HepG2 (cell line): ENCODE data around the gene TFEB. TPM values are rescaled to one million over a fixed set of nuclear protein-coding genes. Genes with fewer than 3 reads are reported as not detected.

Source experiments
- BCL6 ChIP-seq: IDR thresholded peaks from 2 replicates; pipeline ENCODE4 v1.6.1; 2016; ENCODE audit warnings: missing genetic modification reagents, missing compliant biosample characterization
- ELF3 ChIP-seq: IDR thresholded peaks from 2 replicates; pipeline ENCODE4 v1.6.1; 2016; ENCODE audit warnings: missing genetic modification reagents, missing compliant biosample characterization
- FOXA1 ChIP-seq, 2 experiments: fragments of 450-650 bp in 1 of 2; sonication (generic) in 1 of 2; formaldehyde crosslinking in 1 of 2; IDR thresholded peaks; 2 replicates each; pipeline versions ENCODE4 v1.4.0 to v1.6.1; 2016 to 2020; ENCODE audit warnings: missing genetic modification reagents in 1 of 2
- GABPA ChIP-seq, 2 experiments: IDR thresholded peaks; 2 replicates each; pipeline ENCODE4 v1.6.1; 2011 to 2016; ENCODE audit warnings: low read depth in 2 of 2, low read length in 1 of 2, missing biosample characterization in 1 of 2, missing genetic modification characterization in 1 of 2
- GATAD2A ChIP-seq: IDR thresholded peaks from 2 replicates; pipeline ENCODE4 v1.6.1; 2016
- HOXA9 ChIP-seq: sonication (generic); formaldehyde crosslinking; IDR thresholded peaks from 2 replicates; pipeline ENCODE4 v1.8.1; 2022; ENCODE audit warnings: missing genetic modification reagents, mild to moderate bottlenecking, moderate library complexity, borderline replicate concordance
- ISL2 ChIP-seq: sonication (generic); formaldehyde crosslinking; IDR thresholded peaks from 2 replicates; pipeline ENCODE4 v1.5.0; 2020; ENCODE audit warnings: missing genetic modification reagents
- JUN ChIP-seq: sonication (generic); formaldehyde crosslinking; IDR thresholded peaks from 2 replicates; pipeline ENCODE4 v1.4.0; 2020; ENCODE audit warnings: mild to moderate bottlenecking, missing genetic modification reagents
- KLF16 ChIP-seq, 2 experiments: sonication (generic) in 1 of 2; formaldehyde crosslinking in 1 of 2; IDR thresholded peaks; 2 replicates each; pipeline versions ENCODE4 v1.6.1 to v1.8.0; 2016 to 2023; ENCODE audit warnings: missing genetic modification reagents in 2 of 2, missing compliant biosample characterization in 1 of 2
- LCORL ChIP-seq, 2 experiments: fragments of 450-650 bp in 1 of 2; sonication (generic) in 1 of 2; formaldehyde crosslinking in 1 of 2; IDR thresholded peaks; 2 replicates each; pipeline versions ENCODE4 v1.5.0 to v1.6.1; 2017 to 2020; ENCODE audit warnings: antibody characterized with exemption in 1 of 2, missing genetic modification reagents in 1 of 2
- NR3C1 ChIP-seq: sonication (generic); formaldehyde crosslinking; IDR thresholded peaks from 2 replicates; pipeline ENCODE4 v1.4.0; 2020; ENCODE audit warnings: missing genetic modification reagents
- RBM39 ChIP-seq: fragments of 200-400 bp; formaldehyde crosslinking; IDR thresholded peaks from one replicate; pipeline ENCODE4 v1.6.1; 2018; ENCODE audit warnings: antibody characterized with exemption, mild to moderate bottlenecking, low read depth, low read length; ENCODE audit not compliant: poor library complexity, severe bottlenecking
- TCF7 ChIP-seq: sonication (generic); IDR thresholded peaks from 2 replicates; pipeline ENCODE4 v1.6.1; 2016; ENCODE audit warnings: antibody characterized with exemption, low read depth
- ZNF121 ChIP-seq: sonication (generic); formaldehyde crosslinking; IDR thresholded peaks from 2 replicates; pipeline ENCODE4 v1.5.0; 2020; ENCODE audit warnings: mild to moderate bottlenecking, missing genetic modification reagents
- ZNF296 ChIP-seq: sonication (generic); formaldehyde crosslinking; conservative IDR thresholded peaks from 2 replicates; pipeline ENCODE4 v1.5.0; 2020; ENCODE audit warnings: mild to moderate bottlenecking, missing genetic modification reagents
- ZNF382 ChIP-seq: sonication (generic); formaldehyde crosslinking; IDR thresholded peaks from 2 replicates; pipeline ENCODE4 v1.5.0; 2020; ENCODE audit warnings: missing genetic modification reagents, mild to moderate bottlenecking, borderline replicate concordance
- ZNF484 ChIP-seq: sonication (generic); formaldehyde crosslinking; IDR thresholded peaks from 2 replicates; pipeline ENCODE4 v1.5.1; 2020; ENCODE audit warnings: mild to moderate bottlenecking, low read depth, missing genetic modification reagents, borderline replicate concordance
- ZNF589 ChIP-seq: sonication (generic); formaldehyde crosslinking; conservative IDR thresholded peaks from 2 replicates; pipeline ENCODE4 v1.8.0; 2022; ENCODE audit warnings: mild to moderate bottlenecking, moderate library complexity, missing genetic modification reagents
- ZNF761 ChIP-seq: sonication (generic); formaldehyde crosslinking; conservative IDR thresholded peaks from 2 replicates; pipeline ENCODE4 v1.4.0; 2020; ENCODE audit warnings: mild to moderate bottlenecking, missing genetic modification reagents
- ZSCAN29 ChIP-seq: sonication (generic); formaldehyde crosslinking; conservative IDR thresholded peaks from 2 replicates; pipeline ENCODE4 v1.4.0; 2020; ENCODE audit warnings: mild to moderate bottlenecking, missing genetic modification reagents
- polyA plus RNA-seq, 8 experiments: library from polyadenylated mRNA; depleted of rRNA in 3 of 8; stranded (reverse) in 7 of 8; unstranded in 1 of 8; fragments of >200 nt; fragmentation: Illumina TruSeq in 4 of 8; extraction: Trizol in 4 of 8; gene quantifications; 2 replicates each; pipeline versions ENCODE4 v1.2.1 to v1.2.3, GENCODE V29; 2011 to 2016; ENCODE audit warnings: low read depth in 4 of 8, missing spikeins in 1 of 8, mixed read lengths in 1 of 8; ENCODE audit not compliant: insufficient read depth in 1 of 8
- total RNA-seq, 5 experiments: library from RNA; depleted of rRNA; stranded (reverse); fragments of >200 nt; fragmentation: Illumina TruSeq; extraction: Trizol; gene quantifications; 2 replicates each; pipeline ENCODE4 v1.2.3, GENCODE V29; 2016; ENCODE audit warnings: low read depth in 1 of 5
- TF ChIP-seq, protein P1 (sequence below): sonication (generic); formaldehyde crosslinking; IDR thresholded peaks from 2 replicates; pipeline ENCODE4 v1.5.1; 2020; ENCODE audit warnings: mild to moderate bottlenecking, missing genetic modification reagents, borderline replicate concordance
- TF ChIP-seq, protein P2 (sequence below): IDR thresholded peaks from 2 replicates; pipeline ENCODE4 v1.6.1; 2012; ENCODE audit warnings: inconsistent platforms
- TF ChIP-seq, protein P3 (sequence below): IDR thresholded peaks from 2 replicates; pipeline ENCODE4 v1.6.1; 2016; ENCODE audit warnings: mild to moderate bottlenecking
- TF ChIP-seq, protein P4 (sequence below): sonication (generic); formaldehyde crosslinking; IDR thresholded peaks from 2 replicates; pipeline ENCODE4 v1.5.1; 2020; ENCODE audit warnings: mild to moderate bottlenecking, missing genetic modification reagents

The TFEB gene
- total and polyA plus RNA-seq, 2 of the 13 experiments (the other 11 are each of a cell fraction or from before 2014, with no cell fraction given) = 13.3 to 18.7 TPM

DNA sequence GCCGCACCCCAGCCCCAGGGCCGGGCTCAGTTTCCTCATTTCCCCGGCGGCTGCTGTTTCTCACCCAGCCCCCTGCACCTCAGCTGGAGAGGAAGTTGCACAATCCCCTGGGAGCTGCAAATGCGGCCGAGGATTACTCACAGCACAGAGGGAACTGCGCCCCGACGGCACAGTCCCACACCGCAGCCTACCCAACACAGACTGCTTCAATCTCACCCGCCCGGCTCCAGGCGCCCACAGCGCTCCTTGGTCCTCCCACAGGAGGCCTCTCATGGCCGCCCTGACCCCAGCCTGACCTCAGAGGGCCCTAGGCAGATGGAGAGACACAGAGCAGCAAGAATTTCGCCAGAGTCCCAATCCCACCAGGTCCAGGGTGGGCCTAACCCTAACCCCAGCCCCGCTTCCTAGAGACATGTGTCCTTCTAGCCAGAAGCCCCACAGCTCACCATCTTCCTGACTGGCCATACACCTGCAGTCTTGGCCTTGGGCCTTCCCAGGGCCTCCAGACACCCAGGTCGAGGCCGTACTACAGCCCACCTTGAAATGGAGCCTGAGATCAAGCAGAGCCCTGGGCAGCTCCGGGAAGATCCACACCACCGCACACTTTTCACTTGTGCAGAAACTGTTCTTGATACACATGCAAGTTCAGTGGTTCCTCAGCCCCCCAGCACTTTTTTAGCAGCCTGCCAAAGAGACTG lies 11.7 kb downstream of the TFEB start (continued):
- TF ChIP-seq, protein P1, sequence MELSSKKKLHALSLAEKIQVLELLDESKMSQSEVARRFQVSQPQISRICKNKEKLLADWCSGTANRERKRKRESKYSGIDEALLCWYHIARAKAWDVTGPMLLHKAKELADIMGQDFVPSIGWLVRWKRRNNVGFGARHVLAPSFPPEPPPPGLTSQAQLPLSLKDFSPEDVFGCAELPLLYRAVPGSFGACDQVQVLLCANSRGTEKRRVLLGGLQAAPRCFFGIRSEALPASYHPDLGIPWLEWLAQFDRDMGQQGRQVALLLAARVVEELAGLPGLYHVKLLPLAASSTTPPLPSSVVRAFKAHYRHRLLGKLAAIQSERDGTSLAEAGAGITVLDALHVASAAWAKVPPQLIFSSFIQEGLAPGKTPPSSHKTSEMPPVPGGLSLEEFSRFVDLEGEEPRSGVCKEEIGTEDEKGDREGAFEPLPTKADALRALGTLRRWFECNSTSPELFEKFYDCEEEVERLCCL (CRISPR knock-in tag) = 0 out of 2 replicates have a peak, but pooled peaks have one; percentile 64
- TF ChIP-seq, protein P2, sequence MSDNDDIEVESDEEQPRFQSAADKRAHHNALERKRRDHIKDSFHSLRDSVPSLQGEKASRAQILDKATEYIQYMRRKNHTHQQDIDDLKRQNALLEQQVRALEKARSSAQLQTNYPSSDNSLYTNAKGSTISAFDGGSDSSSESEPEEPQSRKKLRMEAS = peak; percentile 81; the same call in 1 of the 2 replicates
- no peak for TF ChIP-seq ZSCAN29 (CRISPR knock-in tag)
- no peak for TF ChIP-seq NR3C1 (CRISPR knock-in tag)
- no peak for TF ChIP-seq TCF7
- no peak for TF ChIP-seq ZNF761 (CRISPR knock-in tag)
- no peak for TF ChIP-seq FOXA1 (IDR thresholded peaks at IDR 0.05)
- no peak for TF ChIP-seq FOXA1 (CRISPR knock-in tag; IDR thresholded peaks at IDR 0.05)
- peak; percentile 44; the same call in 1 of the 2 replicates for TF ChIP-seq ZNF121 (CRISPR knock-in tag)
- TF ChIP-seq ZNF484 = no peak
- peak; percentile 35; the same call in 1 of the 2 replicates for TF ChIP-seq GABPA (IDR thresholded peaks at IDR 0.05; ENCODE audit: low read depth, low read length)
- peak; percentile 84 for TF ChIP-seq GABPA (CRISPR knock-in tag; IDR thresholded peaks at IDR 0.05; ENCODE audit: low read depth)
- TF ChIP-seq ZNF382 (CRISPR knock-in tag) = no peak
- TF ChIP-seq BCL6 (CRISPR knock-in tag) = peak; percentile 55
- TF ChIP-seq, protein P3, sequence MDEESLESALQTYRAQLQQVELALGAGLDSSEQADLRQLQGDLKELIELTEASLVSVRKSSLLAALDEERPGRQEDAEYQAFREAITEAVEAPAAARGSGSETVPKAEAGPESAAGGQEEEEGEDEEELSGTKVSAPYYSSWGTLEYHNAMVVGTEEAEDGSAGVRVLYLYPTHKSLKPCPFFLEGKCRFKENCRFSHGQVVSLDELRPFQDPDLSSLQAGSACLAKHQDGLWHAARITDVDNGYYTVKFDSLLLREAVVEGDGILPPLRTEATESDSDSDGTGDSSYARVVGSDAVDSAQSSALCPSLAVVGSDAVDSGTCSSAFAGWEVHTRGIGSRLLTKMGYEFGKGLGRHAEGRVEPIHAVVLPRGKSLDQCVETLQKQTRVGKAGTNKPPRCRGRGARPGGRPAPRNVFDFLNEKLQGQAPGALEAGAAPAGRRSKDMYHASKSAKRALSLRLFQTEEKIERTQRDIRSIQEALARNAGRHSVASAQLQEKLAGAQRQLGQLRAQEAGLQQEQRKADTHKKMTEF = peak; percentile 69
- TF ChIP-seq ZNF296 (CRISPR knock-in tag) = no peak
- TF ChIP-seq GATAD2A (CRISPR knock-in tag) = peak; percentile 79
- TF ChIP-seq JUN (CRISPR knock-in tag) = no peak
- TF ChIP-seq, protein P4, sequence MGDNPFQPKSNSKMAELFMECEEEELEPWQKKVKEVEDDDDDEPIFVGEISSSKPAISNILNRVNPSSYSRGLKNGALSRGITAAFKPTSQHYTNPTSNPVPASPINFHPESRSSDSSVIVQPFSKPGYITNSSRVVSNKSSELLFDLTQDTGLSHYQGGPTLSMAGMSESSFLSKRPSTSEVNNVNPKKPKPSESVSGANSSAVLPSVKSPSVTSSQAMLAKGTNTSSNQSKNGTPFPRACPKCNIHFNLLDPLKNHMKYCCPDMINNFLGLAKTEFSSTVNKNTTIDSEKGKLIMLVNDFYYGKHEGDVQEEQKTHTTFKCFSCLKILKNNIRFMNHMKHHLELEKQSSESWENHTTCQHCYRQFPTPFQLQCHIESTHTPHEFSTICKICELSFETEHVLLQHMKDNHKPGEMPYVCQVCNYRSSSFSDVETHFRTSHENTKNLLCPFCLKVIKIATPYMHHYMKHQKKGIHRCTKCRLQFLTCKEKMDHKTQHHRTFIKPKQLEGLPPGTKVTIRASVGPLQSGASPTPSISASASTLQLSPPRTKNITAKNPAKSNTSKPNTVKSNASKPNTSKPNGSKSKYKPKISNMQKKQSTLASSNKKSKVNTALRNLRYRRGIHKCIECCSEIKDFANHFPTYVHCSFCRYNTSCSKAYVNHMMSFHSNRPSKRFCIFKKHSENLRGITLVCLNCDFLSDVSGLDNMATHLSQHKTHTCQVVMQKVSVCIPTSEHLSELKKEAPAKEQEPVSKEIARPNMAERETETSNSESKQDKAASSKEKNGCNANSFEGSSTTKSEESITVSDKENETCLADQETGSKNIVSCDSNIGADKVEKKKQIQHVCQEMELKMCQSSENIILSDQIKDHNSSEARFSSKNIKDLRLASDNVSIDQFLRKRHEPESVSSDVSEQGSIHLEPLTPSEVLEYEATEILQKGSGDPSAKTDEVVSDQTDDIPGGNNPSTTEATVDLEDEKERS (CRISPR knock-in tag) = peak; percentile 72; the same call in 1 of the 2 replicates
- TF ChIP-seq ZNF589 (CRISPR knock-in tag) = no peak
- no peak for TF ChIP-seq LCORL (IDR thresholded peaks at IDR 0.05)
- TF ChIP-seq LCORL (CRISPR knock-in tag; IDR thresholded peaks at IDR 0.05) = peak; percentile 83
- peak; percentile 84 for TF ChIP-seq ELF3 (CRISPR knock-in tag)
- TF ChIP-seq HOXA9 (CRISPR knock-in tag) = no peak
- TF ChIP-seq KLF16 (CRISPR knock-in tag; IDR thresholded peaks at IDR 0.05) = peak in 1 of 2 experiments; percentile 76; a peak in 2 of 4 replicates
- no peak for TF ChIP-seq RBM39
- no peak for TF ChIP-seq ISL2 (CRISPR knock-in tag)
